ENCODE data around the gene LY6G6C. TPM values are rescaled to one million over a fixed set of nuclear protein-coding genes. Genes with fewer than 3 reads are reported as not detected.

The LY6G6C gene
- total RNA-seq, 1 donor from 2014 or later: 0.66 TPM

GRCh38 chr6:31768363-31769257 is 47.1 kb upstream of the LY6G6C start:
- Histone ChIP-seq H3K79me2 (ENCODE audit: insufficient read depth, low read length) (no peaks in the 10 kb centered on the region), H4K20me1 (ENCODE audit: insufficient read depth, low read length) (no peaks in the 10 kb centered on the region), H3K27ac (ENCODE audit: low read depth, low read length) (no peak overlapping the region), H3K9me3 (ENCODE audit: insufficient read depth, low read depth, low read length) (no peaks in the 10 kb centered on the region), H3K27me3 (ENCODE audit: insufficient read depth, low read length) (no peaks in the 10 kb centered on the region), H2AFZ (ENCODE audit: low read depth, low read length) (no peak overlapping the region), H3K4me1 (ENCODE audit: insufficient read depth, low read length) (peaks cover 9% of the 10 kb centered on the region), H3K9ac (ENCODE audit: low read length) (no peak overlapping the region), H3K4me2 (ENCODE audit: low read length) (no peak overlapping the region), H3K4me3 (ENCODE audit: insufficient read depth, low read depth, low read length) (no peak overlapping the region), H3K36me3 (ENCODE audit: insufficient read depth, low read length) (no peaks in the 10 kb centered on the region)
- Mint-ChIP-seq H3K4me3 (ENCODE audit: unreplicated experiment) (no peak overlapping the region), H3K9me3 (ENCODE audit: unreplicated experiment) (no peaks in the 10 kb centered on the region), H3K4me1 (ENCODE audit: low read depth, unreplicated experiment) (peaks cover 2% of the 10 kb centered on the region), H3K36me3 (ENCODE audit: low read depth, unreplicated experiment) (peaks cover 5% of the 10 kb centered on the region), H3K27ac (ENCODE audit: unreplicated experiment) (no peak overlapping the region), H3K27me3 (ENCODE audit: low read depth, unreplicated experiment) (no peaks in the 10 kb centered on the region)
- TF ChIP-seq, protein P1, sequence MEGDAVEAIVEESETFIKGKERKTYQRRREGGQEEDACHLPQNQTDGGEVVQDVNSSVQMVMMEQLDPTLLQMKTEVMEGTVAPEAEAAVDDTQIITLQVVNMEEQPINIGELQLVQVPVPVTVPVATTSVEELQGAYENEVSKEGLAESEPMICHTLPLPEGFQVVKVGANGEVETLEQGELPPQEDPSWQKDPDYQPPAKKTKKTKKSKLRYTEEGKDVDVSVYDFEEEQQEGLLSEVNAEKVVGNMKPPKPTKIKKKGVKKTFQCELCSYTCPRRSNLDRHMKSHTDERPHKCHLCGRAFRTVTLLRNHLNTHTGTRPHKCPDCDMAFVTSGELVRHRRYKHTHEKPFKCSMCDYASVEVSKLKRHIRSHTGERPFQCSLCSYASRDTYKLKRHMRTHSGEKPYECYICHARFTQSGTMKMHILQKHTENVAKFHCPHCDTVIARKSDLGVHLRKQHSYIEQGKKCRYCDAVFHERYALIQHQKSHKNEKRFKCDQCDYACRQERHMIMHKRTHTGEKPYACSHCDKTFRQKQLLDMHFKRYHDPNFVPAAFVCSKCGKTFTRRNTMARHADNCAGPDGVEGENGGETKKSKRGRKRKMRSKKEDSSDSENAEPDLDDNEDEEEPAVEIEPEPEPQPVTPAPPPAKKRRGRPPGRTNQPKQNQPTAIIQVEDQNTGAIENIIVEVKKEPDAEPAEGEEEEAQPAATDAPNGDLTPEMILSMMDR (IDR thresholded peaks at IDR 0.05; ENCODE audit: insufficient read depth, low read depth, low read length): no peak
- no peak for TF ChIP-seq EZH2 (IDR thresholded peaks at IDR 0.05; ENCODE audit: insufficient read depth, low read length)
- FAIRE-seq (no peak), DNase-seq (ENCODE audit: low read depth) (no peak)

DNA sequence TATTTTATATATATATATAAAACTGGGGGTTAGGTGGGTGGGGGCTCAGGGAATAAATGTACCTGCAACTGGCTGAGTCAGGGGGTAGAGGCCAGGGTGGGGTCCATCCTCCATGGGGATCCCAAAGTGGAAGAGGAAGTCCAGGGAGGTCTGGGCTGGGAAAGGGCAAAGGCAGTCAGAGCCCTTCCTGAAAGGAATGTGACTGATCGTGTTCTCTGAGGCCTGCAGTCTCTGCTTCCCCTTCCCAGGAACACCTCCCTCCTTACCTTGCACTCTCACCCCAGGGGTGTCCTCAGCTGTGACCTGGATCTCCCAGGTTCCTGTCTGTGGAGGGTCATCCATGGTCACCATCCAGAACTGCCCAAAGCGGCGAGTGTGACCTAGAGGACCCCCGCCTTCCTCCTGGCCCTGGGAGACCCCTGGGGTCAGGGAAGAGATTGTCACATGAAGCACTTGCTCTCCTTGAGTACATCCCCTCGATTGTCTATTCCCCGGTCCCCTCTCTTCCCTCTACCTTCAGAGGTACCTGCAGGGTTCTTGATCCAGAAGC is 45.6 kb upstream of the LY6G6C start:
- H3K27ac Mint-ChIP-seq (ENCODE audit: unreplicated experiment): no peak overlapping the region
- Histone ChIP-seq H3K27me3 (ENCODE audit: insufficient read depth, low read length) (no peaks in the 10 kb centered on the region), H2AFZ (ENCODE audit: low read depth, low read length) (no peak overlapping the region), H3K4me1 (ENCODE audit: insufficient read depth, low read length) (peaks cover 12% of the 10 kb centered on the region), H3K4me3 (ENCODE audit: insufficient read depth, low read depth, low read length) (no peak overlapping the region), H3K9ac (ENCODE audit: low read length) (no peak overlapping the region), H3K9me3 (ENCODE audit: insufficient read depth, low read depth, low read length) (no peaks in the 10 kb centered on the region), H3K4me2 (ENCODE audit: low read length) (no peak overlapping the region), H3K79me2 (ENCODE audit: insufficient read depth, low read length) (no peaks in the 10 kb centered on the region), H3K27ac (ENCODE audit: low read depth, low read length) (no peak overlapping the region), H3K36me3 (ENCODE audit: insufficient read depth, low read length) (no peaks in the 10 kb centered on the region), H4K20me1 (ENCODE audit: insufficient read depth, low read length) (no peaks in the 10 kb centered on the region)
- H3K4me3 Mint-ChIP-seq (ENCODE audit: unreplicated experiment): no peak overlapping the region
- peaks cover 6% of the 10 kb centered on the region for H3K36me3 Mint-ChIP-seq (ENCODE audit: low read depth, unreplicated experiment)
- no peak for DNase-seq (ENCODE audit: low read depth)
- H3K27me3 Mint-ChIP-seq (ENCODE audit: low read depth, unreplicated experiment): no peaks in the 10 kb centered on the region
- H3K4me1 Mint-ChIP-seq (ENCODE audit: low read depth, unreplicated experiment): peaks cover 6% of the 10 kb centered on the region
- TF ChIP-seq, protein P1 (IDR thresholded peaks at IDR 0.05; ENCODE audit: insufficient read depth, low read depth, low read length): no peak
- no peak for TF ChIP-seq EZH2 (IDR thresholded peaks at IDR 0.05; ENCODE audit: insufficient read depth, low read length)
- FAIRE-seq: no peak
- H3K9me3 Mint-ChIP-seq (ENCODE audit: unreplicated experiment): no peaks in the 10 kb centered on the region

All from astrocyte (in vitro differentiated cells and primary cell).